Peyer's patch (tissue), 4 donors: ENCODE measurements around the gene UNC5B.

Experiments
- POLR2A ChIP-seq, 2 donors: fragments of 450-650 bp; IDR thresholded peaks; one replicate each; pipeline ENCODE4 v1.5.1; 2017; ENCODE audit warnings: antibody characterized with exemption in 2 of 2, mild to moderate bottlenecking in 2 of 2, moderate library complexity in 2 of 2
- TF ChIP-seq, protein P1 (sequence below), 6 experiments: fragments of 450-650 bp in 4 of 6; fragments of 200-600 bp in 2 of 6; sonication (generic) in 1 of 6; IDR thresholded peaks; one replicate each; pipeline ENCODE4 v1.5.1; 2017 to 2019; ENCODE audit warnings: antibody characterized with exemption in 6 of 6, mild to moderate bottlenecking in 3 of 6, moderate library complexity in 1 of 6

- TF ChIP-seq, protein P1, sequence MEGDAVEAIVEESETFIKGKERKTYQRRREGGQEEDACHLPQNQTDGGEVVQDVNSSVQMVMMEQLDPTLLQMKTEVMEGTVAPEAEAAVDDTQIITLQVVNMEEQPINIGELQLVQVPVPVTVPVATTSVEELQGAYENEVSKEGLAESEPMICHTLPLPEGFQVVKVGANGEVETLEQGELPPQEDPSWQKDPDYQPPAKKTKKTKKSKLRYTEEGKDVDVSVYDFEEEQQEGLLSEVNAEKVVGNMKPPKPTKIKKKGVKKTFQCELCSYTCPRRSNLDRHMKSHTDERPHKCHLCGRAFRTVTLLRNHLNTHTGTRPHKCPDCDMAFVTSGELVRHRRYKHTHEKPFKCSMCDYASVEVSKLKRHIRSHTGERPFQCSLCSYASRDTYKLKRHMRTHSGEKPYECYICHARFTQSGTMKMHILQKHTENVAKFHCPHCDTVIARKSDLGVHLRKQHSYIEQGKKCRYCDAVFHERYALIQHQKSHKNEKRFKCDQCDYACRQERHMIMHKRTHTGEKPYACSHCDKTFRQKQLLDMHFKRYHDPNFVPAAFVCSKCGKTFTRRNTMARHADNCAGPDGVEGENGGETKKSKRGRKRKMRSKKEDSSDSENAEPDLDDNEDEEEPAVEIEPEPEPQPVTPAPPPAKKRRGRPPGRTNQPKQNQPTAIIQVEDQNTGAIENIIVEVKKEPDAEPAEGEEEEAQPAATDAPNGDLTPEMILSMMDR (IDR thresholded peaks at IDR 0.05): no peak
- no peak for TF ChIP-seq POLR2A (IDR thresholded peaks at IDR 0.05)
Measured at GRCh38 chr10:71345694-71346093, 133.3 kb downstream of the UNC5B start.
